IgD-negative memory B cell (primary cell): ENCODE data around the gene ESYT2. TPM values are rescaled to one million over a fixed set of nuclear protein-coding genes. Genes with fewer than 3 reads are reported as not detected.
A peak's percentile ranks its signal among the peaks of the same experiment; 100 is the strongest.
"Not testable (repeated sequence)": the region's sequence is repeated elsewhere in the genome, so short reads cannot be mapped to it uniquely, and the experiment has no call there.

Experiments
- H3K27ac Mint-ChIP-seq, 3 donors: one replicate each; pipeline ENCODE4 v1.8.0; 2020 to 2022; ENCODE audit warnings: mild to moderate bottlenecking in 3 of 3, mixed read lengths in 3 of 3, moderate library complexity in 1 of 3
- H3K27me3 Mint-ChIP-seq: one replicate; pipeline ENCODE4 v1.8.0; 2021; ENCODE audit warnings: mixed read lengths
- H3K36me3 Mint-ChIP-seq: one replicate; pipeline ENCODE4 v1.8.0; 2020; ENCODE audit warnings: mild to moderate bottlenecking, mixed read lengths
- H3K4me1 Mint-ChIP-seq, 3 donors: one replicate each; pipeline ENCODE4 v1.8.0; 2020 to 2022; ENCODE audit warnings: mixed read lengths in 3 of 3, mild to moderate bottlenecking in 1 of 3
- H3K4me3 Mint-ChIP-seq, 4 donors: one replicate each; pipeline ENCODE4 v1.8.0; 2020 to 2022; ENCODE audit warnings: mild to moderate bottlenecking in 4 of 4, mixed read lengths in 4 of 4, moderate library complexity in 3 of 4
- H3K9me3 Mint-ChIP-seq, 3 donors: one replicate each; pipeline ENCODE4 v1.8.0; 2020 to 2021; ENCODE audit warnings: mixed read lengths in 3 of 3, mild to moderate bottlenecking in 1 of 3
- polyA plus RNA-seq: library from polyadenylated mRNA; unstranded; fragments of 300-500 nt; fragmentation: Illumina TruSeq; gene quantifications from one replicate; pipeline ENCODE4 v1.2.3, GENCODE V29; 2021

The ESYT2 gene
- polyA plus RNA-seq = 13.2 TPM

- Mint-ChIP-seq H3K27me3 (no peaks in the 10 kb centered on the region), H3K4me1 (peaks cover 14 to 21% (median 20%) of the 10 kb centered on the region in 3 donors), H3K4me3 (peak within 1 kb of the TSS; percentile 85 to 96 (median 94)), H3K9me3 (no peaks in the 10 kb centered on the region), H3K36me3 (no peaks in the 10 kb centered on the region), H3K27ac (peak within 1 kb of the TSS; percentile 97 to 98 (median 98))
Measured at GRCh38 chr7:158829342-158830210, at the start of gene ESYT2. ESYT2 (minus strand) TSS chr7:158829509; CDS start chr7:158829418, 91 bp downstream.

- not testable (repeated sequence) for H3K4me1 Mint-ChIP-seq, H3K9me3 Mint-ChIP-seq, H3K27ac Mint-ChIP-seq, H3K4me3 Mint-ChIP-seq, H3K27me3 Mint-ChIP-seq
- H3K36me3 Mint-ChIP-seq = peaks cover 17% of the 10 kb centered on the region
Measured at GRCh38 chr7:158878151-158879079, 49.1 kb upstream of the ESYT2 start.

GRCh38 chr7:158876984-158877383, 47.7 kb upstream of the ESYT2 start:
- Mint-ChIP-seq H3K36me3 (peaks cover 22% of the 10 kb centered on the region), H3K4me3 (no peak overlapping the region), H3K27ac (no peak overlapping the region), H3K4me1 (peaks cover 0 to 2% (median 0%) of the 10 kb centered on the region in 3 donors), H3K27me3 (no peaks in the 10 kb centered on the region), H3K9me3 (no peaks in the 10 kb centered on the region)

GRCh38 chr7:158869876-158870275, 40.6 kb upstream of the ESYT2 start:
- Mint-ChIP-seq H3K27me3 (no peaks in the 10 kb centered on the region), H3K36me3 (peaks cover 9% of the 10 kb centered on the region), H3K4me1 (peaks cover 0 to 3% (median 0%) of the 10 kb centered on the region in 3 donors), H3K9me3 (no peaks in the 10 kb centered on the region), H3K27ac (no peak overlapping the region), H3K4me3 (no peak overlapping the region)

- H3K4me1 Mint-ChIP-seq = peaks cover 0 to 9% (median 5%) of the 10 kb centered on the region in 3 donors
- peaks cover 11% of the 10 kb centered on the region for H3K36me3 Mint-ChIP-seq
- peak overlapping the region in 1 of 4 donors; percentile 27 for H3K4me3 Mint-ChIP-seq
- no peaks in the 10 kb centered on the region for H3K9me3 Mint-ChIP-seq
- no peaks in the 10 kb centered on the region for H3K27me3 Mint-ChIP-seq
- peak overlapping the region in 1 of 3 donors; percentile 31 for H3K27ac Mint-ChIP-seq
Measured at GRCh38 chr7:158868764-158869410, 39.6 kb upstream of the ESYT2 start.

- Mint-ChIP-seq H3K36me3 (peaks cover 7% of the 10 kb centered on the region), H3K4me1 (peaks cover 0 to 7% (median 6%) of the 10 kb centered on the region in 3 donors), H3K27me3 (no peaks in the 10 kb centered on the region), H3K4me3 (peak overlapping the region in 1 of 4 donors; percentile 70), H3K9me3 (no peaks in the 10 kb centered on the region), H3K27ac (no peak overlapping the region)
Measured at GRCh38 chr7:158867214-158867984, 38.1 kb upstream of the ESYT2 start.

DNA sequence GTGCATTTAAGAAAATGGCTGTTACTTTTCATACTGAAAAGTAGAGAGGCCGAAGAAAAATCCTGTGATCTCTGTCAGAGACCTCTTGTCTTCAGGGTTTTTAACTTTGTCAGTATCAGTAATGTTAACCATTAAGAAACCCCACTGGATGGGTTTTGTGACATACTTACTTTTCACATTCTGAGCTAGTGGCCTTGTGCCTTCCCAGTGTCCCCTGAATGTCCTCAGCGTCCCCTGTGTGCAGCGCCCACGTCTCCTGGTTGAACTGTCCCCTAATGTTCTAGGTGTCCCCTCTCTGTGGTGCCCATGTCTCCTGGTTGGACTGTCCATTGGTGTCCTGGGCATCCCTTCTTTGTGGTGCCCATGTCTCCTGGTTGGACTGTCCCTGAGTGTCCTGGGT, 36.7 kb upstream of the ESYT2 start:
- Mint-ChIP-seq H3K36me3 (peaks cover 4% of the 10 kb centered on the region), H3K4me3 (peak overlapping the region in 1 of 4 donors; percentile 84), H3K27ac (peak overlapping the region in 1 of 3 donors; percentile 10), H3K27me3 (no peaks in the 10 kb centered on the region), H3K9me3 (no peaks in the 10 kb centered on the region), H3K4me1 (peaks cover 0 to 7% (median 6%) of the 10 kb centered on the region in 3 donors)

DNA sequence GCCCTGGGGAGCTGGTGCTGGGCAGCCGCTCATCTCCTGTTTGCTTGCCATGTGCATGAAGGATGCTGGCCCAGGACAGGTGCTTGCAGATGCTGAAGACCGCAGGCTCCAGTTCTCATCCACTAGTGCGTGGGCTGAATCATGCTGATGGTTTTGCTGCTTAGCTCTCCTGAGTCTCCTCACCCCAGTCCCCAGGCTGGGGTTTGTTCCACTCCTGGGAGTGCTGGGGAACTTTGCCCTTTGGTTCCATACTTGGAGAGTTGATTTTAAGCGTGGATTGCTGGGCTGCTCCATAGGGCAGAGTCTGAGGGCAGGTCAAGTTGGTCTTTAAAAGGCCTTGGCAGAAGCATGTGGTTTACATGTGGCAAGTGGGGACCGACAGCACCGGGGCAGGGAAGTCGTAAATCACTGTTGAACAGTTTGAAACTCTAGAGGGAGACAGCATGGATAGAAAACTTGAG, 36.2 kb upstream of the ESYT2 start:
- H3K27me3 Mint-ChIP-seq = no peaks in the 10 kb centered on the region
- peak overlapping the region in 2 of 4 donors; percentile 71 to 84 for H3K4me3 Mint-ChIP-seq
- peaks cover 4% of the 10 kb centered on the region for H3K36me3 Mint-ChIP-seq
- peak overlapping the region in 1 of 3 donors; percentile 29 for H3K27ac Mint-ChIP-seq
- H3K9me3 Mint-ChIP-seq = no peaks in the 10 kb centered on the region
- H3K4me1 Mint-ChIP-seq = peaks cover 0 to 6% (median 5%) of the 10 kb centered on the region in 3 donors

GRCh38 chr7:158864833-158865232, 35.5 kb upstream of the ESYT2 start:
- H3K9me3 Mint-ChIP-seq = no peaks in the 10 kb centered on the region
- peaks cover 0 to 6% (median 5%) of the 10 kb centered on the region in 3 donors for H3K4me1 Mint-ChIP-seq
- peaks cover 4% of the 10 kb centered on the region for H3K36me3 Mint-ChIP-seq
- H3K4me3 Mint-ChIP-seq = peak overlapping the region; percentile 84 to 93 (median 84)
- no peaks in the 10 kb centered on the region for H3K27me3 Mint-ChIP-seq
- no peak overlapping the region for H3K27ac Mint-ChIP-seq

DNA sequence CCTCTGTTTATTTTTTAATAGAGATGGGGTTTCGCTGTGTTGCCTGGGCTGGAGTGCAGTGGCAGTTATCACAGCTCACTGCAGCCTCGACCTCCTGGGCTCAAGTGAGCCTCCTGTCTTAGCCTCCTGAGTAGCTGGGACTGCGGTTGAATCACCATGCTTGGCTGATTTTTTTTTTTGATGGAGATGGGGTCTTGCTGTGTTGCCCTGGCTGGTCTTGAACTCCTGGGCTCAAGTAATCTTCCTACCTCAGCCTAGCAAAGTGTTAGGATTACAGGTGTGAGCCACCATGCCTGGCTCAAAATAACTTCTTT, 35.2 kb upstream of the ESYT2 start:
- H3K9me3 Mint-ChIP-seq = no peaks in the 10 kb centered on the region
- peak overlapping the region; percentile 50 to 93 (median 84) for H3K4me3 Mint-ChIP-seq
- H3K4me1 Mint-ChIP-seq = peaks cover 0 to 6% (median 5%) of the 10 kb centered on the region in 3 donors
- H3K36me3 Mint-ChIP-seq = peaks cover 4% of the 10 kb centered on the region
- H3K27me3 Mint-ChIP-seq = no peaks in the 10 kb centered on the region
- H3K27ac Mint-ChIP-seq = peak overlapping the region in 1 of 3 donors; percentile 92

- Mint-ChIP-seq H3K9me3 (no peaks in the 10 kb centered on the region), H3K36me3 (peaks cover 4% of the 10 kb centered on the region), H3K27ac (peak overlapping the region in 1 of 3 donors; percentile 92), H3K4me3 (peak overlapping the region; percentile 69 to 93 (median 84)), H3K4me1 (peaks cover 0 to 8% (median 5%) of the 10 kb centered on the region in 3 donors), H3K27me3 (no peaks in the 10 kb centered on the region)
Measured at GRCh38 chr7:158863611-158864506, 34.5 kb upstream of the ESYT2 start.

GRCh38 chr7:158862985-158863610, 33.8 kb upstream of the ESYT2 start:
- H3K27me3 Mint-ChIP-seq, H3K4me1 Mint-ChIP-seq, H3K36me3 Mint-ChIP-seq, H3K9me3 Mint-ChIP-seq: not testable (repeated sequence)
- Mint-ChIP-seq H3K27ac (peak overlapping the region in 1 of 3 donors; percentile 5), H3K4me3 (peak overlapping the region; percentile 69 to 93 (median 81))
